Liver (tissue), 9 donors: ENCODE results near the gene LYRM1. TPM values are rescaled to one million over a fixed set of nuclear protein-coding genes. Genes with fewer than 3 reads are reported as not detected.

Experiments
- DNase-seq: peaks from one replicate; pipeline ENCODE4 v3.0.0-alpha.2; 2017; ENCODE audit warnings: low spot score
- H3K27ac ChIP-seq, 2 donors: one replicate each; pipeline ENCODE4 v1.7.0; 2013; ENCODE audit warnings: inconsistent platforms in 2 of 2, low read length in 2 of 2, control low read depth in 1 of 2, low read depth in 1 of 2, mild to moderate bottlenecking in 1 of 2
- H3K27me3 ChIP-seq, 4 donors: one replicate each; pipeline versions ENCODE4 v1.6.1 to v1.7.0; 2013; ENCODE audit warnings: low read length in 3 of 4, inconsistent platforms in 1 of 4, mild to moderate bottlenecking in 1 of 4, moderate library complexity in 1 of 4; ENCODE audit not compliant: control insufficient read depth in 4 of 4, insufficient read depth in 4 of 4
- H3K36me3 ChIP-seq, 4 donors: one replicate each; pipeline versions ENCODE4 v1.6.1 to v1.7.0; 2013; ENCODE audit warnings: low read length in 3 of 4, mild to moderate bottlenecking in 3 of 4, low read depth in 1 of 4, moderate library complexity in 1 of 4; ENCODE audit not compliant: control insufficient read depth in 4 of 4, insufficient read depth in 3 of 4
- H3K4me1 ChIP-seq, 4 donors: one replicate each; pipeline versions ENCODE4 v1.6.1 to v1.7.0; 2013; ENCODE audit warnings: low read length in 3 of 4, mild to moderate bottlenecking in 3 of 4, moderate library complexity in 1 of 4; ENCODE audit not compliant: control insufficient read depth in 4 of 4, insufficient read depth in 4 of 4
- H3K4me3 ChIP-seq, 3 donors: one replicate each; pipeline versions ENCODE4 v1.6.1 to v1.7.0; 2013; ENCODE audit warnings: low read length in 3 of 3, control low read depth in 1 of 3, low read depth in 1 of 3, mild to moderate bottlenecking in 1 of 3
- H3K9ac ChIP-seq, 2 donors: one replicate each; pipeline ENCODE4 v1.7.0; 2013; ENCODE audit warnings: low read length in 2 of 2, mild to moderate bottlenecking in 2 of 2, moderate library complexity in 2 of 2, control low read depth in 1 of 2, low read depth in 1 of 2
- H3K9me3 ChIP-seq, 4 donors: one replicate each; pipeline versions ENCODE4 v1.6.1 to v1.7.0; 2013; ENCODE audit warnings: low read length in 3 of 4; ENCODE audit not compliant: control insufficient read depth in 4 of 4
- ATF3 ChIP-seq: IDR thresholded peaks from 2 replicates; pipeline ENCODE4 v1.6.1; 2016; ENCODE audit warnings: antibody characterized with exemption
- EGR1 ChIP-seq, 2 donors: IDR thresholded peaks; 2 replicates each; pipeline ENCODE4 v1.6.1; 2016 to 2018; ENCODE audit warnings: antibody characterized with exemption in 2 of 2, low read depth in 2 of 2
- FOXA2 ChIP-seq: IDR thresholded peaks from 2 replicates; pipeline ENCODE4 v1.6.1; 2016; ENCODE audit warnings: antibody characterized with exemption
- GABPA ChIP-seq, 2 donors: IDR thresholded peaks in 1 of 2; conservative IDR thresholded peaks in 1 of 2; 2 replicates each; pipeline ENCODE4 v1.6.1; 2016; ENCODE audit warnings: antibody characterized with exemption in 2 of 2, mild to moderate bottlenecking in 1 of 2, moderate library complexity in 1 of 2
- HNF4A ChIP-seq, 2 donors: conservative IDR thresholded peaks; 2 replicates each; pipeline ENCODE4 v1.6.1; 2016; ENCODE audit warnings: antibody characterized with exemption in 2 of 2, mild to moderate bottlenecking in 2 of 2
- HNF4G ChIP-seq: IDR thresholded peaks from 2 replicates; pipeline ENCODE4 v1.6.1; 2016; ENCODE audit warnings: antibody characterized with exemption
- MAX ChIP-seq: IDR thresholded peaks from 2 replicates; pipeline ENCODE4 v1.6.1; 2016; ENCODE audit warnings: antibody characterized with exemption
- RAD21 ChIP-seq, 2 donors: IDR thresholded peaks; 2 replicates each; pipeline ENCODE4 v1.6.1; 2016; ENCODE audit warnings: antibody characterized with exemption in 2 of 2, mild to moderate bottlenecking in 2 of 2
- RXRA ChIP-seq, 2 donors: IDR thresholded peaks; 2 replicates each; pipeline ENCODE4 v1.6.1; 2017 to 2018; ENCODE audit warnings: antibody characterized with exemption in 2 of 2, mild to moderate bottlenecking in 1 of 2
- SP1 ChIP-seq: IDR thresholded peaks from 2 replicates; pipeline ENCODE4 v1.6.1; 2018; ENCODE audit warnings: antibody characterized with exemption, mild to moderate bottlenecking
- TAF1 ChIP-seq: conservative IDR thresholded peaks from 2 replicates; pipeline ENCODE4 v1.6.1; 2016; ENCODE audit warnings: antibody characterized with exemption, mild to moderate bottlenecking
- YY1 ChIP-seq: IDR thresholded peaks from 2 replicates; pipeline ENCODE4 v1.6.1; 2016; ENCODE audit warnings: antibody characterized with exemption, mild to moderate bottlenecking
- ZBTB33 ChIP-seq: IDR thresholded peaks from 2 replicates; pipeline ENCODE4 v1.6.1; 2016; ENCODE audit warnings: antibody characterized with exemption
- WGBS: extraction: QIAGEN DNeasy Blood & Tissue Kit; methylation state at CpG from one replicate; pipeline ENCODE4 v1.1.7; 2013; 5-methylcytosine and 5-hydroxymethylcytosine counted together
- polyA plus RNA-seq, 2 donors: library from polyadenylated mRNA; stranded (reverse) in 1 of 2; unstranded in 1 of 2; fragments of 200-250 nt in 1 of 2; fragments of >200 nt in 1 of 2; fragmentation: Nextera tagmentation in 1 of 2; extraction: Ambion mirVana in 1 of 2; gene quantifications; one replicate each; pipeline versions ENCODE4 v1.2.1 to v1.2.3, GENCODE V29; 2013 to 2015
- total RNA-seq, 2 donors: library from RNA; depleted of rRNA; stranded (reverse); fragments of >200 nt; gene quantifications; one replicate each; pipeline ENCODE4 v1.2.3, GENCODE V29; 2014
- TF ChIP-seq, protein P1 (sequence below): IDR thresholded peaks from 2 replicates; pipeline ENCODE4 v1.6.1; 2016; ENCODE audit warnings: antibody characterized with exemption, mild to moderate bottlenecking
- TF ChIP-seq, protein P2 (sequence below): fragments of 150-350 bp; IDR thresholded peaks from 2 replicates; pipeline ENCODE4 v1.5.1; 2017; ENCODE audit warnings: improper control_type of control experiment, low read depth, low read length; ENCODE audit not compliant: missing input control
- donor health status: healthy.
- donor health status: healthy.
- donor health status: healthy.
- donor health status: healthy.
- donor health status: healthy.

LYRM1 gene
- total and polyA plus RNA-seq, 4 donors: 33.2 to 57.3 (median 50.8) TPM

DNA sequence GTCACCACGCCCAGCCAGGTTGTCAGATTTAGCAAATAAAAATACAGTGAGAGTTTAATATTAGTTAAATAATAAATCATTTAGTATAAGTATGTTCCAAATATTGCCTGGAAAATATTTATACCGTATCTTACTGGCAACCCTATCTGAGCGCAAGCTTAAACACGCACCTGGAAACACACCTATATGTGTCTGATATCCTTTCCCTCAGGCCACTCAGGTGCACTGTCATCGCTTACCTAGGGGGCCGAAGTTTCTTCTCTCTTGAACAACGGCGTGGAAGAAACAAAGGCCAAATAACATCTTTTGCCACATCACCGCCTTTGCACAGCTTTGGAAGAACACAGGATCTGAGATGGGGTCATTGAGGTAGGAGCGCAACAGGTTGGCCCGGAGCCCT is 54.0 kb downstream of the LYRM1 start:
- Histone ChIP-seq H3K27me3 (no peaks in the 10 kb centered on the region), H3K4me3 (no peak overlapping the region), H3K9ac (no peak overlapping the region), H3K36me3 (no peaks in the 10 kb centered on the region), H3K9me3 (no peaks in the 10 kb centered on the region), H3K27ac (no peak overlapping the region), H3K4me1 (no peaks in the 10 kb centered on the region)
- WGBS: 92% methylated on average over 11 of the region's 11 CpGs
- no peak for DNase-seq
- TF ChIP-seq YY1: no peak
- no peak for TF ChIP-seq FOXA2
- no peak for TF ChIP-seq ZBTB33
- no peak for TF ChIP-seq RXRA (IDR thresholded peaks at IDR 0.05)
- TF ChIP-seq HNF4G: no peak
- no peak for TF ChIP-seq SP1
- TF ChIP-seq ATF3: no peak
- TF ChIP-seq RAD21 (IDR thresholded peaks at IDR 0.05): no peak

DNA sequence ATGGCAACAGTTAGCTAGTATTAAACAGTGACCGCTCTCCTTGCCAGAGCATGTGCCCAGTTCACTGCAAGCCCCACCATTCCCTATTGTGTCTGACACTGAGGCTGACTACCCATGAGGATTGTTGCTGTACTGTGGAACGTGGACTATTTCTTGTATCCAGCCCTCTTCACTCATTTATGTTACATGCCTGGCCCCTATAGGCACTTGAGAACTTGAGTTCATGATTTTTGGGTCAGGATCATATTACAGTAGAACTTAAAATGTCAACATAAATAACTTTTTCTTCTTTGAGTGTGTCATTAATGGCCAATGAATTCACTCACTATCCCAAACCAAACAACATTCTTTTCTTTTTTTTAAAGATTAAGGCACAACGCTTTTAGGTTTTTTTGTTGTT is 55.7 kb downstream of the LYRM1 start:
- no peak for DNase-seq
- H3K9ac ChIP-seq: no peak overlapping the region
- no peaks in the 10 kb centered on the region for H3K27me3 ChIP-seq
- no peaks in the 10 kb centered on the region for H3K4me1 ChIP-seq
- TF ChIP-seq, protein P1, sequence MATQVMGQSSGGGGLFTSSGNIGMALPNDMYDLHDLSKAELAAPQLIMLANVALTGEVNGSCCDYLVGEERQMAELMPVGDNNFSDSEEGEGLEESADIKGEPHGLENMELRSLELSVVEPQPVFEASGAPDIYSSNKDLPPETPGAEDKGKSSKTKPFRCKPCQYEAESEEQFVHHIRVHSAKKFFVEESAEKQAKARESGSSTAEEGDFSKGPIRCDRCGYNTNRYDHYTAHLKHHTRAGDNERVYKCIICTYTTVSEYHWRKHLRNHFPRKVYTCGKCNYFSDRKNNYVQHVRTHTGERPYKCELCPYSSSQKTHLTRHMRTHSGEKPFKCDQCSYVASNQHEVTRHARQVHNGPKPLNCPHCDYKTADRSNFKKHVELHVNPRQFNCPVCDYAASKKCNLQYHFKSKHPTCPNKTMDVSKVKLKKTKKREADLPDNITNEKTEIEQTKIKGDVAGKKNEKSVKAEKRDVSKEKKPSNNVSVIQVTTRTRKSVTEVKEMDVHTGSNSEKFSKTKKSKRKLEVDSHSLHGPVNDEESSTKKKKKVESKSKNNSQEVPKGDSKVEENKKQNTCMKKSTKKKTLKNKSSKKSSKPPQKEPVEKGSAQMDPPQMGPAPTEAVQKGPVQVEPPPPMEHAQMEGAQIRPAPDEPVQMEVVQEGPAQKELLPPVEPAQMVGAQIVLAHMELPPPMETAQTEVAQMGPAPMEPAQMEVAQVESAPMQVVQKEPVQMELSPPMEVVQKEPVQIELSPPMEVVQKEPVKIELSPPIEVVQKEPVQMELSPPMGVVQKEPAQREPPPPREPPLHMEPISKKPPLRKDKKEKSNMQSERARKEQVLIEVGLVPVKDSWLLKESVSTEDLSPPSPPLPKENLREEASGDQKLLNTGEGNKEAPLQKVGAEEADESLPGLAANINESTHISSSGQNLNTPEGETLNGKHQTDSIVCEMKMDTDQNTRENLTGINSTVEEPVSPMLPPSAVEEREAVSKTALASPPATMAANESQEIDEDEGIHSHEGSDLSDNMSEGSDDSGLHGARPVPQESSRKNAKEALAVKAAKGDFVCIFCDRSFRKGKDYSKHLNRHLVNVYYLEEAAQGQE: no peak
- TF ChIP-seq, protein P2, sequence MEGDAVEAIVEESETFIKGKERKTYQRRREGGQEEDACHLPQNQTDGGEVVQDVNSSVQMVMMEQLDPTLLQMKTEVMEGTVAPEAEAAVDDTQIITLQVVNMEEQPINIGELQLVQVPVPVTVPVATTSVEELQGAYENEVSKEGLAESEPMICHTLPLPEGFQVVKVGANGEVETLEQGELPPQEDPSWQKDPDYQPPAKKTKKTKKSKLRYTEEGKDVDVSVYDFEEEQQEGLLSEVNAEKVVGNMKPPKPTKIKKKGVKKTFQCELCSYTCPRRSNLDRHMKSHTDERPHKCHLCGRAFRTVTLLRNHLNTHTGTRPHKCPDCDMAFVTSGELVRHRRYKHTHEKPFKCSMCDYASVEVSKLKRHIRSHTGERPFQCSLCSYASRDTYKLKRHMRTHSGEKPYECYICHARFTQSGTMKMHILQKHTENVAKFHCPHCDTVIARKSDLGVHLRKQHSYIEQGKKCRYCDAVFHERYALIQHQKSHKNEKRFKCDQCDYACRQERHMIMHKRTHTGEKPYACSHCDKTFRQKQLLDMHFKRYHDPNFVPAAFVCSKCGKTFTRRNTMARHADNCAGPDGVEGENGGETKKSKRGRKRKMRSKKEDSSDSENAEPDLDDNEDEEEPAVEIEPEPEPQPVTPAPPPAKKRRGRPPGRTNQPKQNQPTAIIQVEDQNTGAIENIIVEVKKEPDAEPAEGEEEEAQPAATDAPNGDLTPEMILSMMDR: no peak
- TF ChIP-seq RXRA (IDR thresholded peaks at IDR 0.05) (no peak), MAX (no peak), YY1 (no peak), EGR1 (IDR thresholded peaks at IDR 0.05; ENCODE audit: low read depth in 2 of 2) (no peak), TAF1 (no peak), HNF4A (conservative IDR thresholded peaks at IDR 0.05) (no peak), ATF3 (no peak), GABPA (IDR thresholded peaks at IDR 0.05 in 1 of 2, conservative IDR thresholded peaks at IDR 0.05 in 1 of 2) (no peak), HNF4G (no peak), FOXA2 (no peak)
- 85% methylated on average over 3 of the region's 3 CpGs for WGBS
- no peak overlapping the region for H3K4me3 ChIP-seq
- H3K27ac ChIP-seq: no peak overlapping the region
- no peaks in the 10 kb centered on the region for H3K36me3 ChIP-seq
- H3K9me3 ChIP-seq: no peaks in the 10 kb centered on the region
